Prostate gland (tissue), 2 donors: ENCODE results near the gene CROCC.
"Not testable (repeated sequence)": the region's sequence is repeated elsewhere in the genome, so short reads cannot be mapped to it uniquely, and the experiment has no call there.

ENCODE experiments used
- CTCF ChIP-seq, 4 experiments: fragments of 200-600 bp in 2 of 4; fragments of 450-650 bp in 2 of 4; sonication (generic) in 2 of 4; IDR thresholded peaks; 1 replicate in 3 of 4; 2 replicates in 1 of 4; pipeline ENCODE4 v1.5.1; 2016 to 2019; ENCODE audit warnings: antibody characterized with exemption in 4 of 4, mild to moderate bottlenecking in 2 of 4, moderate library complexity in 2 of 4
- POLR2A ChIP-seq: fragments of 450-650 bp; IDR thresholded peaks from one replicate; pipeline ENCODE4 v1.6.1; 2016; ENCODE audit warnings: antibody characterized with exemption, mild to moderate bottlenecking

GRCh38 chr1:16894338-16894737 is 27.4 kb upstream of the CROCC start:
- not testable (repeated sequence) for TF ChIP-seq CTCF (IDR thresholded peaks at IDR 0.05); POLR2A
